ENCODE results near the gene RUSF1.

RUSF1 gene

GRCh38 chr16:31458073-31458843 is 49.9 kb downstream of the RUSF1 start:
- TF ChIP-seq, protein P1, sequence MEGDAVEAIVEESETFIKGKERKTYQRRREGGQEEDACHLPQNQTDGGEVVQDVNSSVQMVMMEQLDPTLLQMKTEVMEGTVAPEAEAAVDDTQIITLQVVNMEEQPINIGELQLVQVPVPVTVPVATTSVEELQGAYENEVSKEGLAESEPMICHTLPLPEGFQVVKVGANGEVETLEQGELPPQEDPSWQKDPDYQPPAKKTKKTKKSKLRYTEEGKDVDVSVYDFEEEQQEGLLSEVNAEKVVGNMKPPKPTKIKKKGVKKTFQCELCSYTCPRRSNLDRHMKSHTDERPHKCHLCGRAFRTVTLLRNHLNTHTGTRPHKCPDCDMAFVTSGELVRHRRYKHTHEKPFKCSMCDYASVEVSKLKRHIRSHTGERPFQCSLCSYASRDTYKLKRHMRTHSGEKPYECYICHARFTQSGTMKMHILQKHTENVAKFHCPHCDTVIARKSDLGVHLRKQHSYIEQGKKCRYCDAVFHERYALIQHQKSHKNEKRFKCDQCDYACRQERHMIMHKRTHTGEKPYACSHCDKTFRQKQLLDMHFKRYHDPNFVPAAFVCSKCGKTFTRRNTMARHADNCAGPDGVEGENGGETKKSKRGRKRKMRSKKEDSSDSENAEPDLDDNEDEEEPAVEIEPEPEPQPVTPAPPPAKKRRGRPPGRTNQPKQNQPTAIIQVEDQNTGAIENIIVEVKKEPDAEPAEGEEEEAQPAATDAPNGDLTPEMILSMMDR (IDR thresholded peaks at IDR 0.05; ENCODE audit: low read depth, low read length): no peak
- peak; percentile 49 to 58 for DNase-seq (ENCODE audit: low read depth in 2 of 2)
- H3K4me3 ChIP-seq (replicated peaks in 1 of 2; ENCODE audit: low read depth in 2 of 2, low read length in 2 of 2): peak overlapping the region; percentile 81 to 82

- DNase-seq (ENCODE audit: low read depth in 2 of 2): no peak
- H3K4me3 ChIP-seq (replicated peaks in 1 of 2; ENCODE audit: low read depth in 2 of 2, low read length in 2 of 2): no peak overlapping the region
- TF ChIP-seq, protein P1 (IDR thresholded peaks at IDR 0.05; ENCODE audit: low read depth, low read length): no peak
Observed at GRCh38 chr16:31456988-31457360, 51.2 kb downstream of the RUSF1 start.

- peak in 1 of 2 donors; percentile 27 for DNase-seq (ENCODE audit: low read depth in 2 of 2)
- H3K4me3 ChIP-seq (replicated peaks in 1 of 2; ENCODE audit: low read depth in 2 of 2, low read length in 2 of 2): no peak overlapping the region
- TF ChIP-seq, protein P1 (IDR thresholded peaks at IDR 0.05; ENCODE audit: low read depth, low read length): peak; percentile 15
Observed at GRCh38 chr16:31455601-31456314, 52.4 kb downstream of the RUSF1 start.

DNA sequence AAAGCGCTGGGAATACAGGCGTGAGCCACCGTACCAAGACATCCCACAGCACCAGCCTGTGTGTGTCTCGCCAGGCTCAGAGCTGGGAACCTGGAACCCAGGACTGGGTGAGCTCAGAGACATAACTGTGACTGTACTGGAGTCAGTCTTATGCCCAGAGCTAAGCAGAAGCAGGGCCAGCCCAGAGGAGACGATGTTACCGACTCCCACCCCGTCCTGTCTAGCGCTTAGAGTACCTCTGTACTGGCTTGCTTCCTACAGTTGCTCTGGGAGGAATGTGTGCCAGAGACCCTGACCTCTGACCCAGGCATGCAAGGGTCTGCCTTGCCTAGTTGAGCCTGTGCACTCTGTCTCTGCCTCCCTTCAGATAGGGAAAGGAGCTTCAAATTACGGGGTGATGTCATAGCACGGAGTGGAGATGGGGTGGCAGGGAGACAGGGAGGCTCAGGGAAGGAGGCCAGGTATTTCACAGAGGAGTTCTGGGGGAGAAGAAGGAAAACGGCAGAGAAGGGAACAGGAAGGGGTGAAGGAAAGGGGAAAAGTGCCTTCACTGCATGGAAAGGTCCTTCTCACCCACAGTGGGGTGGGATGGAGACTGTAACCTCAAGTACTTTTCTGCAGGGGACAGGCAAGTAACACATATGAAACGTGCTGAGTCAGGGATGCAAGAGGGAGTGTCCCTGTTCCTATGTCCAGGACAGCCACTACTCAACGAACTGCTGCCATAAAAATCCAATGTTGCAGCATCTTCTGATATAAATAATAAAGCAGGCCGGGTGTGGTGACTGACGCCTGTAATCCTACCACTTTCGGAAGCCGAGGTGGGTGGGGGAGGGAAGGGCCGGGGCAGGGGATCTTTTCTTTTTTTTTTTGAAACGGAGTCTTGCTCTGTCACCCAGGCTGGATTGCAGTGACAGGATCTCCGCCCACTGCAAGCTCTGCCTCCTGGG is 54.7 kb downstream of the RUSF1 start:
- DNase-seq (ENCODE audit: low read depth in 2 of 2): peak; percentile 67 to 78
- H3K4me3 ChIP-seq (replicated peaks in 1 of 2; ENCODE audit: low read depth in 2 of 2, low read length in 2 of 2): peak overlapping the region in 1 of 2 donors; percentile 12
- TF ChIP-seq, protein P1 (IDR thresholded peaks at IDR 0.05; ENCODE audit: low read depth, low read length): no peak

- TF ChIP-seq, protein P1 (IDR thresholded peaks at IDR 0.05; ENCODE audit: low read depth, low read length): no peak
- H3K4me3 ChIP-seq (replicated peaks in 1 of 2; ENCODE audit: low read depth in 2 of 2, low read length in 2 of 2): no peak overlapping the region
- peak; percentile 93 to 95 for DNase-seq (ENCODE audit: low read depth in 2 of 2)
Observed at GRCh38 chr16:31452631-31453106, 55.5 kb downstream of the RUSF1 start.

DNA sequence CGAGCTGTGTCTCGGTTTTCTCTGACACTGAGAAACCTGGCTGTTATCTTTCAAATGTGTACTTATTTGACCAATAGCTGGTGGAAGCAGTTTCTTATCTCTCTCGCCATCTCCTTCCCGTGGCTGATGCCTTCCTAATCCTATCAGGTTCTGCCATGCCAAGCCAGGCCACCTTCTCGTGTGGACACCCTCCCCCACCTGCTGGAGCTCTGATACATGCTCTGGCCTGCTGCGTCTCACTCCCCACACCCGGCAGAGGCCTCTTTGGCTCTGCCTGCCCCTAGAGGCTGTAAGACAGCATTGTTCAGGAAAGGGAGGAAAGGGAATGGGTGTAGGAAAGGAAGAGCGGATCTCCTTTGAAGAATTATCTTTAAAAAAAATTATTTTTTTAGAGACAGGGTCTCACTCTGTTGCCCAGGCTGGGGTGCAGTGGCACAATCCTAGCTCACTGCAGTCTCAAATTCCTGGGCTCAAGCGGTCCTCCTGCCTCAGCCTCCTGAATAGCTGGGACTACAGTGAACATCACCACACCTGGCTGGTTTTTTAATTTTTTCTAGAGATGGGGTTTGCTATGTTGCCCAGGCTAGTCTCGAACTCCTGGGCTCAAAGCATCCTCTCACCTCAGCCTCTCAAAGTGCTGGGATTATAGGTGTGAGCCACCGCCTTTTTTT is 56.4 kb downstream of the RUSF1 start:
- peak; percentile 73 to 77 for DNase-seq (ENCODE audit: low read depth in 2 of 2)
- TF ChIP-seq, protein P1 (IDR thresholded peaks at IDR 0.05; ENCODE audit: low read depth, low read length): peak; percentile 85
- H3K4me3 ChIP-seq (replicated peaks in 1 of 2; ENCODE audit: low read depth in 2 of 2, low read length in 2 of 2): no peak overlapping the region

Measured in cardiac fibroblast (primary cell).